Measurements from ENCODE around the gene ARID5A. TPM values are rescaled to one million over a fixed set of nuclear protein-coding genes. Genes with fewer than 3 reads are reported as not detected.

Gene ARID5A
- total and polyA plus RNA-seq, 10 of the 15 experiments (the other 5 are each of a cell fraction or from before 2014, with no cell fraction given) = 0.76 to 87.1 (median 37.6) TPM

DNA sequence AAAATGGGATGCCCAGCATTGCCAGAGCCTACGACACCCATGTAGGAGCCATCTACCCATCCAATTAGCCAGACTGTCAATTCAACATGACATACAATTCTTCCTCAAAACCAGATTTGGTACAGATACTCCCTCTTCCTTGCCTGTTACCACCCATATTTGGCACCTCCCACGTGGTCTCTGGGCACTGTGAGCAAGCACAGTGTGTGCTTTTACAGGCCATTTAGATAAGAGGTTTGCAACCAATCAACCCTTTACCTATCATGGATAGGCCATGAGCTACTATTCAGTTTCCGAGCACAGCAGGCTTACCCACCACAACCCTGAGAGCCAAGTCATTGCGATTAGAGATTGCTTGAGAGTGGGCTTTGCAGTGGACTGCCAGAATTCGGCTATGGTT is 40.9 kb downstream of the ARID5A start:
- Histone ChIP-seq H3K4me3 (no peak overlapping the region), H3K79me2 (ENCODE audit: control insufficient read depth, insufficient read depth, low read length) (no peaks in the 10 kb centered on the region), H3K4me2 (ENCODE audit: control insufficient read depth, insufficient read depth) (no peak overlapping the region), H4K20me1 (ENCODE audit: control insufficient read depth, insufficient read depth) (no peaks in the 10 kb centered on the region), H3K36me3 (ENCODE audit: control insufficient read depth in 2 of 2, insufficient read depth in 2 of 2, low read length in 1 of 2) (no peaks in the 10 kb centered on the region), H3K27me3 (replicated peaks in 1 of 2; ENCODE audit: control insufficient read depth in 2 of 2, insufficient read depth in 2 of 2, low read length in 1 of 2) (no peaks in the 10 kb centered on the region), H3K4me1 (ENCODE audit: control insufficient read depth, insufficient read depth, low read length) (no peaks in the 10 kb centered on the region), H2AFZ (ENCODE audit: control insufficient read depth, low read depth, low read length) (no peak overlapping the region), H3K9me3 (replicated peaks; ENCODE audit: control insufficient read depth, insufficient read depth, low read length) (no peaks in the 10 kb centered on the region), H3K27ac (ENCODE audit: control insufficient read depth, insufficient read depth) (no peak overlapping the region), H3K9ac (ENCODE audit: control insufficient read depth, insufficient read depth, low read length) (no peak overlapping the region)
- 58% methylated on average over 5 of the region's 5 CpGs for WGBS (ENCODE audit: insufficient coverage, insufficient replicate concordance, low lambda C conversion rate, missing lambda C conversion rate)
- RAD21 ChIA-PET (ENCODE audit: unreplicated experiment) = no interaction called here
- CTCF ChIA-PET = no interaction called here
- intact Hi-C loops (cut with micrococcal nuclease; ENCODE audit: unreplicated experiment) (loop anchor here (10.0 kb wide), 1 partner anchor 387 kb away; no protein-coding TSS in a partner anchor), in situ Hi-C loops (cut with MboI) (no loop called here)
- FAIRE-seq (no peak), DNase-seq (ENCODE audit: low read depth, low spot score) (no peak), ATAC-seq (no peak)
- no peak for TF ChIP-seq RFX5 (IDR thresholded peaks at IDR 0.05; ENCODE audit: low read depth, low read length)
- TF ChIP-seq SMC3 (IDR thresholded peaks at IDR 0.05; ENCODE audit: borderline replicate concordance, low read length) = no peak
- no peak for TF ChIP-seq ZNF24 (IDR thresholded peaks at IDR 0.05)
- no peak for TF ChIP-seq SPI1 (IDR thresholded peaks at IDR 0.05; ENCODE audit: borderline replicate concordance, insufficient read depth, low read depth, low read length)
- no peak for TF ChIP-seq IKZF2 (IDR thresholded peaks at IDR 0.05)
- POLR2A ChIA-PET = no interaction called here
- no TSS peak for BruUV-seq (replicated peaks)
- SMC1A ChIA-PET (ENCODE audit: uncharacterized antibody, unreplicated experiment) = interaction anchor here (1.0 to 1.1 kb wide), 2 partner anchors 11 to 17 kb away, joined by 3 to 5 read pairs; no protein-coding TSS in a partner anchor

DNA sequence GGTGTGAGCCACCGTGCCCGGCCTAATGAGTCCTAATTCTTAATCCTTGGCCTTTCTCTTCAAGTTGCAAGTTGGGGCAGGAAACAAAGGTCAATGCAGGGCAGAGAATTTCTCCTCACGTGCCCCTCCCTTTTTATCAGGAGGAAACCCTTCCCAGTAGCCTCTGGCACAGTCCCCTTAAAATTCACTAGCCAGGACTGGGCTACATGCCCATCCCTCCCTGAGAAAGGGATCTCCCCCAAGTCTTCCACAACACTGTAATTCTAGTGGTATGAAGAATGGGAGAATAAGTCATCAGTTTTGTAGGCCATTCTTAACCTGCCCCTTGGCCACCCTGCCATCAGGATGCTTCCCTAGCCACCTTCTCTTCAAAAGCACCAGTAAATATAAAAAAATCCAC is 42.2 kb downstream of the ARID5A start:
- in situ Hi-C loops (cut with MboI) = no loop called here
- SMC1A ChIA-PET (ENCODE audit: uncharacterized antibody, unreplicated experiment) = no interaction called here

More for the DNA sequence above, 42.2 kb downstream of the ARID5A start:
- Histone ChIP-seq H3K36me3 (ENCODE audit: control insufficient read depth in 2 of 2, insufficient read depth in 2 of 2, low read length in 1 of 2) (no peaks in the 10 kb centered on the region), H3K27ac (ENCODE audit: control insufficient read depth, insufficient read depth) (no peak overlapping the region), H3K79me2 (ENCODE audit: control insufficient read depth, insufficient read depth, low read length) (no peaks in the 10 kb centered on the region), H3K9ac (ENCODE audit: control insufficient read depth, insufficient read depth, low read length) (no peak overlapping the region), H2AFZ (ENCODE audit: control insufficient read depth, low read depth, low read length) (no peak overlapping the region), H4K20me1 (ENCODE audit: control insufficient read depth, insufficient read depth) (no peaks in the 10 kb centered on the region), H3K4me2 (ENCODE audit: control insufficient read depth, insufficient read depth) (no peak overlapping the region), H3K9me3 (replicated peaks; ENCODE audit: control insufficient read depth, insufficient read depth, low read length) (no peaks in the 10 kb centered on the region), H3K4me1 (ENCODE audit: control insufficient read depth, insufficient read depth, low read length) (no peaks in the 10 kb centered on the region), H3K4me3 (no peak overlapping the region), H3K27me3 (replicated peaks in 1 of 2; ENCODE audit: control insufficient read depth in 2 of 2, insufficient read depth in 2 of 2, low read length in 1 of 2) (no peaks in the 10 kb centered on the region)
- 61% methylated on average over 3 of the region's 3 CpGs for WGBS (ENCODE audit: insufficient coverage, insufficient replicate concordance, low lambda C conversion rate, missing lambda C conversion rate)
- TF ChIP-seq EED (IDR thresholded peaks at IDR 0.05; ENCODE audit: low read depth) = no peak
- TF ChIP-seq JUNB (IDR thresholded peaks at IDR 0.05) = no peak
- TF ChIP-seq TCF12 (IDR thresholded peaks at IDR 0.05; ENCODE audit: low read depth, low read length) = no peak
- TF ChIP-seq ETV6 (conservative IDR thresholded peaks at IDR 0.05 in 1 of 2, IDR thresholded peaks at IDR 0.05 in 1 of 2; ENCODE audit: borderline replicate concordance in 1 of 2, low read depth in 1 of 2) = no peak
- TF ChIP-seq PML (IDR thresholded peaks at IDR 0.05; ENCODE audit: low read length) = no peak
- TF ChIP-seq KAT2A (conservative IDR thresholded peaks at IDR 0.05; ENCODE audit: control insufficient read depth, low read depth, low read length) = no peak
- no peak for TF ChIP-seq SMAD5 (IDR thresholded peaks at IDR 0.05; ENCODE audit: low read depth)
- DNase-seq (ENCODE audit: low read depth, low spot score) (no peak), ATAC-seq (no peak), FAIRE-seq (no peak)
- RAD21 ChIA-PET (ENCODE audit: unreplicated experiment) = no interaction called here
- BruUV-seq (replicated peaks) = no TSS peak
- POLR2A ChIA-PET = no interaction called here
- intact Hi-C loops (cut with micrococcal nuclease; ENCODE audit: unreplicated experiment) = loop anchor here (10.0 kb wide), 1 partner anchor 386 kb away; no protein-coding TSS in a partner anchor
- CTCF ChIA-PET = interaction anchor here (1.8 kb wide), 1 partner anchor 172 kb away, joined by 5 read pairs; no protein-coding TSS in a partner anchor

Data from GM12878 (cell line).